CD4-positive, alpha-beta T cell treated with Interleukin-6 at 100 ng/mL for 8 hours (primary cell): ENCODE data around the gene ZBTB16.

Experiments used
- DNase-seq: peaks from one replicate; pipeline ENCODE4 v3.0.0-alpha.2; 2020; ENCODE audit warnings: mixed read lengths, low spot score

Gene ZBTB16

DNA sequence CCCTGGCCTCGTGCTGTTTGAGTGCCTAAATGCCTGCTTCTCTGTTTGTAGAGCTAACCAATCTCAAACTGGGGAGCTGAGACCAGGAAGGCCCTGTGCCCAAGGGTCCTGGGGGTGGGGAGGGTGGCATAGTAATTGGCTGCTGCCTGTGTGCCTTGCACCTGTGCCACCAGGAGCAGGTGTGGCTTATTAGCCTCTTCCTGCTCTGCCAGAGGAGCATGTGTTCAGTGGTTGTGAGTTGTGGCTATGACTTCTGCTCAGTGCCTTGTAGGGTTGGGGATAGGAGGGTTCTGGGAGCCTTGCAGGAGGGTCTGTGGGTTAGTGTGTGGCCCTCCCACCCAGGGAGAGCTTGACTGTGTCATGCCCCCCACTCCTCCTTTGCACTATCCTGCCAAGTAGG lies 109.2 kb downstream of the ZBTB16 start:
- DNase-seq, result no peak

DNA sequence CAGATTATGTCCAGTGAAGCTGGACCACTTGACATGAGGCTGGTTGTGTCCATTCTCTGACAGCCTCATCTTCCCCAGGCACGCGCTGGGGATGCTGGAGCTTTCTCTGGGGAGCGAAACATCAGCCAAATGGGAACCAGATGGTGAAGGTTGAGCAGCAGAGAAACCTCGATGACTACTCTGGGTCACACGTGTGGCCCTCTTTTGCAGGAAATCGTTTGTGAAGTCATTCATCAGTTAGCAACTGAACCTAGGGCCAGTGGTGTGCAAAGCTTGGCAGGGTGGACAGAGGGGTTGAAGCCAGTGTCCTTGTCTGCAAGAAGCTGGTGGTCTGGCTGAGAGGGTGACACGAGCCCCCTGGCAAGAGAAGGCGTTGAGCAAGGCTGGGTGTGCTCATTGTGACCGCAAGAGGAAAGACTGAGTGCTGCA lies 109.8 kb downstream of the ZBTB16 start:
- no peak for DNase-seq

DNA sequence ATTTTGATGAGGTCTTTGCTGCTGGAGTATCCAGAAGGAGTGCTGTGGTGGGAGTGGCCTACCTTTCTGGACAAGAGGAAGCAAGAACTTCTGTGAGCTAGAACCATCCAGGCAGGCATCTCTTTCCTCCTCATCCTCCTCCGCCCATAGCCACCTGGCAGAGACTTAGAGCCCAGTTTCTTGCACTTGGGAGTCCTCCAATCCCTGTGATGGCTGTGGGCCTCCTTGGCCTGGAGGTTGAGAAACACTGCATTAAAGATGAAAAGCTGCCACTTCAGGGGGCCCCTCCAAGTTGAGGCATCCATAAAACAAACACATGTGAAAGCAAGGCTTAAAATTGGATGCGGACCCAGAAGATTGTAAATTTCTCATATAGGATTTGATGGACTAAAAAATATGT lies 110.3 kb downstream of the ZBTB16 start:
- no peak for DNase-seq

- DNase-seq, result no peak
Observed at GRCh38 chr11:114170226-114170625, 110.7 kb downstream of the ZBTB16 start.

GRCh38 chr11:114171257-114172054 lies 111.9 kb downstream of the ZBTB16 start:
- DNase-seq, result no peak

- DNase-seq, result no peak
Observed at GRCh38 chr11:114172055-114172861, 112.7 kb downstream of the ZBTB16 start.

GRCh38 chr11:114172871-114173444 lies 113.4 kb downstream of the ZBTB16 start:
- DNase-seq, result peak; percentile 27

DNA sequence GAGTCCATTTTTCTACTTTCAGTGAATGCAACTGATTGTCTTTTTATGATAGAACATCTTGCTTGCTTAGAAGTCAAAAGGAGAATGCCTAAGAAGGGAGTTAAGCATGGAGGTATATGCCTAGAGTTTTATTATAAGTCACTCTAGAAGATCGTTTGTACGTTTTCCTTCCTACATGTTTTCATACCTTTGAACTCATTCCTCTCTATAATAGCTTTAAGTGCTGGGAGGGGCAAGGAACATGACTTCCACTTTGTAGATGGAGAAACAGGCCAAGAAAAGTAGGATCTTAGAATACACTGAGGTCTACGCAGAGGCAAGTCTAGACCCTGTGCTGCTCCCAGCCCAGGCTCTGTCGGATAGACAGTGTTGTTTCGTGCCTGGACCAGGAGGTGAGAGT lies 114.3 kb downstream of the ZBTB16 start:
- DNase-seq, result no peak

GRCh38 chr11:114174712-114175495 lies 115.4 kb downstream of the ZBTB16 start:
- no peak for DNase-seq

GRCh38 chr11:114175706-114176105 lies 116.2 kb downstream of the ZBTB16 start:
- no peak for DNase-seq

DNA sequence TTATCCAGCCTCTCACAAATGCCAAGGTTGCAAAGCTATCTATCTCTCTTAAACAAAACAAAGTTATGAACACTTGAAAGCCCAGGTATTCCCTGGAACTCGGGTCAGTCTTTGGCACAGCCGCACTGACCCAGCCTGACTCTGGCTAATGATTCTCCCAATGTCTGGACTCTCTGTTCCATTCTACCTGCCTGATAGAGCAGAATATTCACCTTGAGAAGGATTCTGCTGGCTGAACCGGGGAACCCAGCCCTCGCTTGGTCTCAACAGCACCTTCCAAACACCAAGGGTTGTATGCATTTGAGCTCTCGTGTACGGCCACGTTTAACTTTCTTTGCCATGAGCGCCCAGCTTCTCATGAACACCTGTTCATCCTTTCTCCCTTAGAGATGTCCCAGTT lies 116.8 kb downstream of the ZBTB16 start:
- DNase-seq, result no peak

GRCh38 chr11:114178656-114179055 lies 119.1 kb downstream of the ZBTB16 start:
- DNase-seq, result no peak

- no peak for DNase-seq
Observed at GRCh38 chr11:114179234-114179941, 119.9 kb downstream of the ZBTB16 start.

GRCh38 chr11:114180301-114181055 lies 121.0 kb downstream of the ZBTB16 start:
- DNase-seq, result no peak

- DNase-seq, result no peak
Observed at GRCh38 chr11:114181195-114181594, 121.7 kb downstream of the ZBTB16 start.

DNA sequence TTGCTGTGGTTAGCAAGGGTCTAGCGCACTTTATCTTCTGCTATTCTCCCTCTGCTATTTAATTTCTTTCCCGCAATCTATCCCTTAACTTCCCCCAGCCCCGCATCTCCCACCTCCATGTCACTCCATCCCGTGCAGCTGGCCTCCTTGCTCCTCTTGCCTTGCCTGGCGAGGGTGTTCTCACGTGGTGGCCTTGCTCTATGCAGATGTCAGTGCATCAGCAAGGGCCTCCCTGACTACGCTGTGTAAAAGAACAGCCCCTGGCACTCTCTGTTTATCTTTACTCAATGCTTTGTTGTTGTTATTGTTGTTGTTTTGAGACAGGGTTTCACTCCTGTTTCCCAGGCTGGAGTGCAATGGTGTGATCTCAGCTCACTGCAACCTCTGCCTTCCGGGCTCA lies 122.2 kb downstream of the ZBTB16 start:
- DNase-seq, result no peak

DNA sequence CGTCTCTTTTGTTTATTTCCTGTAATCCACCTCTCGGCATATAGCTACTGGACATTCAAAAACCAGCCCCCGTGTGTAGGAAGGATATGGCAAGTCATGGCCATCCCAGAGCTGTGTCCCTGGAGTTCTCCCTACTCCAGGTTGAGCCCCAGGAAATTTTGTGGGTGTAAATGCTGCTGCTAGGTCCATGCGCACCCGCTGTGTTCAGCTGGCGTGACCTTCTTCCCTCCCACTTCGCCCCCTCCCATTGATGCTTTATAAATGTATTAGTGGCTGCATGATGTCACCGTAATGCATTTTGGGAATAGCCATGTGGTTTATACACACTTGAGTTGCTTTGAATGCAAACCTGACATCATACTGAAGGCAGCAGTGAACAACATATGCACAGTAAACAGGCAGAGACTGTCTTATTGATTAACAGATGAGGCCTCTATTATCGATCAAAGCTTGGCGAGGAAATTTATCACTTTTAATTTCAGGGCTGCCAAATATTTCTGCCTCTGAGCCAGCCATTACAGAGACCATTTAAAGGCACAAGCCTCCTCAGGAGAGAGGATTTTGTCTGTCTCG lies 123.0 kb downstream of the ZBTB16 start:
- DNase-seq, result no peak

DNA sequence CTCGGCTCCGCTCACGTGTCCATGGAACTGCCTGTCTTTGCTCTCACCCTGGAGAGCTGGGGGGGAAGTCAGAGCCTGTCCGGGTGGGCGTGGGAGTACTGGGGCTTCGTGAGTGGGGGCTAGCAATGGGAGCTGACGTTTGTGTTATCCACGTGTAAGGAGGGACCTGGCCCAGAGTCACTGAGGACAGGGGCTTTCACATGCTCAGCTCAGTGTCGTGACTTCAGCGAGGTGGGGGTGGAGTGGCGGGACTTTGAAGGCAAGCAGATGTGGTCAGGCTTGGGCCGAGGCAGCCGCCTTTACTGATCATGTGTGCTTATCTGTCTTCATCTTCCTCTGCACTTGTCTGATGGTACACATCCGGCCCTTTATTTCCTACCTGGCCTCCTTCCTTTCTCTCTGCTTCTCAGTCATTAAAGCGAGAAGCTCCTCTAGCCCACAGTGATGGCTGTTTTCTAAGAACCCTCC lies 123.6 kb downstream of the ZBTB16 start:
- DNase-seq, result peak; percentile 81

DNA sequence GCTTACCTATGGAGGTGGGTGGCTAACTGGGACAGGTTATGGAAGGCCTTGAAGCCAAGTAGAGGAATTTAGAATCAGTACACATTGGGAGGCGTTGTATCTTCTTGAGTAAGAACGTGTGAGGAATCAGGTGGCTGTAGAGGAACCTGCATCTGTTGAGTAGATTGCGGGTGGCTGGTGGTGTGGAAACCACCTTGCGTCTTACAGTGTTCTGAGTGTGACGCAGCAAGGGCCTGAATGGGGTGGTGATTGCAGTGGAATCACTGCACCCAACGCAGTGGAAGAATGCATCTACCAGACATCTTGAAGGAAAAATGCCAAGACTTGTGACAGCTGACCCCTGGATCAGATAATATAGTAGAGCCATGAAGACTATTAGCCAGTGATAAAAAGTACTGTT lies 125.9 kb downstream of the ZBTB16 start:
- no peak for DNase-seq

DNA sequence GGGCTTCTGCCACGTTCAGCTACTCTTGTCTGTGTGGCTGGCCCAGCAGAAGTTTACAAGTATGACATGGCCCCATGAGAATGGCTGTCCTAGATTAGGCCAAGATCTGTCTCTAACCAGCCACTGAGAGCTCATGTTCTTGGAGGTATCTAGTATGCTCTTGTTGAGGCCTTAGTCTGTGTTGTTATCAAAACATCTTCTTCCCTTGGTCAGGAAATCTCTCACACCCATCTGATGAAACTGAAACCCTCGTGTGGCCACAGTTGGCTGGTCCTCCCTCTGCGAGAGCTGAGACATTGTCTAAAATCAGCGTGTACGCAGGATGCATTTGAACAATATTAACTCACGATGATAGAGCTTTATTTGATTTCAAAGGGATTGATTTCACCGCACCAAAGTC lies 127.7 kb downstream of the ZBTB16 start:
- no peak for DNase-seq
